ENCODE results near the gene FSIP1.

DNA sequence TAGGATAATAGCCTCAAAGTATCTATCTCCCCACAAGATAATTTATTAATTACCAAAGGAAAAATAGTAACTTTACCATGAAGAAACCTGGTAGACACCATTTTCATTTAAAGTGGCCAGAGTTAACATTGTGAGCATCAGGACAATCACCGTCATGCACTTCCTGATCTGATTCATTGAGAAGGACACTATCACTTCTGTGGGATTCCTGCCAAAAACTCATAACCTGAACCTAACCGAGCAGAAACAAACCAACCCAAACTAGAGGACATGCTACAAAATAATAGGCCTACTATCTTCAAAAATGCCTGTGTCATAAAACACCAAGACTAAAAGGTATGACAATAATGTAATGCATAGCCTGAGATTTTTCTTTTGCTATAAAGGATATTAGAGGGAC, 39.0 kb downstream of the FSIP1 start:
- TF ChIP-seq, protein P1, sequence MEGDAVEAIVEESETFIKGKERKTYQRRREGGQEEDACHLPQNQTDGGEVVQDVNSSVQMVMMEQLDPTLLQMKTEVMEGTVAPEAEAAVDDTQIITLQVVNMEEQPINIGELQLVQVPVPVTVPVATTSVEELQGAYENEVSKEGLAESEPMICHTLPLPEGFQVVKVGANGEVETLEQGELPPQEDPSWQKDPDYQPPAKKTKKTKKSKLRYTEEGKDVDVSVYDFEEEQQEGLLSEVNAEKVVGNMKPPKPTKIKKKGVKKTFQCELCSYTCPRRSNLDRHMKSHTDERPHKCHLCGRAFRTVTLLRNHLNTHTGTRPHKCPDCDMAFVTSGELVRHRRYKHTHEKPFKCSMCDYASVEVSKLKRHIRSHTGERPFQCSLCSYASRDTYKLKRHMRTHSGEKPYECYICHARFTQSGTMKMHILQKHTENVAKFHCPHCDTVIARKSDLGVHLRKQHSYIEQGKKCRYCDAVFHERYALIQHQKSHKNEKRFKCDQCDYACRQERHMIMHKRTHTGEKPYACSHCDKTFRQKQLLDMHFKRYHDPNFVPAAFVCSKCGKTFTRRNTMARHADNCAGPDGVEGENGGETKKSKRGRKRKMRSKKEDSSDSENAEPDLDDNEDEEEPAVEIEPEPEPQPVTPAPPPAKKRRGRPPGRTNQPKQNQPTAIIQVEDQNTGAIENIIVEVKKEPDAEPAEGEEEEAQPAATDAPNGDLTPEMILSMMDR (IDR thresholded peaks at IDR 0.05 in 2 of 3, conservative IDR thresholded peaks at IDR 0.05 in 1 of 3; ENCODE audit: insufficient read depth in 2 of 3, low read depth in 1 of 3, low read length in 3 of 3): no peak
- TF ChIP-seq TCF7 (IDR thresholded peaks at IDR 0.05; ENCODE audit: borderline replicate concordance): no peak
- TF ChIP-seq ELF4 (CRISPR knock-in tag; IDR thresholded peaks at IDR 0.05): no peak
- TF ChIP-seq SRSF1 (IDR thresholded peaks at IDR 0.05; ENCODE audit: low read depth, low read length): no peak
- TF ChIP-seq, protein P2, sequence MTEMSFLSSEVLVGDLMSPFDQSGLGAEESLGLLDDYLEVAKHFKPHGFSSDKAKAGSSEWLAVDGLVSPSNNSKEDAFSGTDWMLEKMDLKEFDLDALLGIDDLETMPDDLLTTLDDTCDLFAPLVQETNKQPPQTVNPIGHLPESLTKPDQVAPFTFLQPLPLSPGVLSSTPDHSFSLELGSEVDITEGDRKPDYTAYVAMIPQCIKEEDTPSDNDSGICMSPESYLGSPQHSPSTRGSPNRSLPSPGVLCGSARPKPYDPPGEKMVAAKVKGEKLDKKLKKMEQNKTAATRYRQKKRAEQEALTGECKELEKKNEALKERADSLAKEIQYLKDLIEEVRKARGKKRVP (CRISPR knock-in tag; IDR thresholded peaks at IDR 0.05): no peak
- TF ChIP-seq EP300 (IDR thresholded peaks at IDR 0.05; ENCODE audit: low read length): no peak
- TF ChIP-seq EZH2 (IDR thresholded peaks at IDR 0.05; ENCODE audit: borderline replicate concordance, low read depth, low read length): no peak

Data from K562 (cell line).